ENCODE data around the gene WFDC11.

DNA sequence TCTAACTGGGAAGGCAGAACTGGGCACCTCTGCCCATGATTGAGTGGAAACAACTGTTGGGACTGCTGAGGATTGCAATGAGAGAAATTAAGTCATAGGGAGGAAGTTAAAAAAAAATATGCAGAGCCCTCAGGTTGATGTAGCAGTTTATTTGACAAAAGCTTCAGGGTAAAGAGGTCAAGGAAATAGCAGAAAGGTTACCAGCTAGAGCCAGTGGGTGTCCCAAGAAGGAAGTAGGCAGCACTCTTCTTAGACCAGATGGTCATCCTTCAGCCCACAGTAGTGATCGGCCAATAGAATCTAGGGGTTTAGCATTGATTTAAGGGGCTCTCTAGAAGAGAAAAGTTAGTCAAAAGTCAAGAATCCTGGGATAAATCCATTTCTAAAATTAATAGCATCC, 62.2 kb downstream of the WFDC11 start:
- TF ChIP-seq POLR2A (IDR thresholded peaks at IDR 0.05; ENCODE audit: low read length) (no peak), GATA1 (IDR thresholded peaks at IDR 0.05; ENCODE audit: low read depth, low read length) (no peak)

All from erythroblast (primary cell).